Upper lobe of left lung (tissue), 6 donors: ENCODE data around the gene TUT7. TPM values are rescaled to one million over a fixed set of nuclear protein-coding genes. Genes with fewer than 3 reads are reported as not detected.

Source experiments
- ATAC-seq, 2 donors: fragments of 200-7000 bp; cut with Tn5 transposase; one replicate each; pipeline ENCODE4 v1.9.1; 2022; ENCODE audit warnings: mild to moderate bottlenecking in 2 of 2, moderate library complexity in 2 of 2; ENCODE audit not compliant: low FRiP score in 2 of 2
- DNase-seq, 2 donors: peaks; one replicate each; pipeline ENCODE4 v3.0.0-alpha.2; 2019 to 2020
- H3K27ac ChIP-seq, 4 donors: fragments of 200-600 bp; sonication (generic); one replicate each; pipeline ENCODE4 v1.5.1; 2016 to 2019
- H3K27me3 ChIP-seq, 4 donors: fragments of 200-600 bp; sonication (generic); one replicate each; pipeline ENCODE4 v1.5.1; 2017 to 2019
- H3K36me3 ChIP-seq, 4 donors: fragments of 200-600 bp; sonication (generic); one replicate each; pipeline ENCODE4 v1.5.1; 2016 to 2019
- H3K4me1 ChIP-seq, 4 donors: fragments of 200-600 bp; sonication (generic); one replicate each; pipeline ENCODE4 v1.5.1; 2018 to 2019
- H3K4me3 ChIP-seq, 4 donors: fragments of 200-600 bp; sonication (generic); one replicate each; pipeline ENCODE4 v1.5.1; 2017 to 2019; ENCODE audit warnings: mild to moderate bottlenecking in 2 of 4, moderate library complexity in 1 of 4
- H3K9me3 ChIP-seq, 4 donors: fragments of 200-600 bp; sonication (generic); one replicate each; pipeline ENCODE4 v1.5.1; 2018 to 2019
- CTCF ChIP-seq, 6 experiments: fragments of 450-650 bp in 4 of 6; fragments of 200-600 bp in 2 of 6; sonication (generic) in 2 of 6; IDR thresholded peaks; one replicate each; pipeline ENCODE4 v1.5.1; 2016 to 2019; ENCODE audit warnings: antibody characterized with exemption in 6 of 6
- EP300 ChIP-seq, 4 donors: sonication (generic); formaldehyde crosslinking; IDR thresholded peaks; one replicate each; pipeline ENCODE4 v1.5.1; 2017; ENCODE audit warnings: antibody characterized with exemption in 4 of 4, control low read depth in 2 of 4
- POLR2A ChIP-seq, 4 donors: fragments of 450-650 bp; IDR thresholded peaks; one replicate each; pipeline ENCODE4 v1.5.1; 2016 to 2017; ENCODE audit warnings: antibody characterized with exemption in 4 of 4, mild to moderate bottlenecking in 2 of 4
- POLR2AphosphoS5 ChIP-seq, 2 donors: sonication (generic); formaldehyde crosslinking; IDR thresholded peaks; one replicate each; pipeline ENCODE4 v1.5.1; 2017; ENCODE audit warnings: antibody characterized with exemption in 2 of 2
- WGBS, 2 donors: methylation state at CpG; one replicate each; pipeline ENCODE4 v1.1.5; 2017 to 2018; 5-methylcytosine and 5-hydroxymethylcytosine counted together
- total RNA-seq, 6 donors: library from RNA; depleted of rRNA in 4 of 6; stranded (reverse); fragments of >200 nt in 4 of 6; gene quantifications; one replicate each; pipeline versions ENCODE4 v1.1.0 to v1.2.1, GENCODE V29; 2016 to 2021
- donor health status: DM: no; HTN: no; CAD: no; lungs with moderate emphysema.
- donor health status: DM: no; HTN: yes; CAD: no; lungs with severe emphysema.

The TUT7 gene
- total RNA-seq, 6 donors from 2014 or later = 28.6 to 159 (median 47.3) TPM

- Histone ChIP-seq H3K4me1 (no peaks in the 10 kb centered on the region), H3K27me3 (no peaks in the 10 kb centered on the region), H3K36me3 (no peaks in the 10 kb centered on the region), H3K9me3 (peaks cover 0 to 13% (median 2%) of the 10 kb centered on the region in 4 donors), H3K27ac (no peak overlapping the region), H3K4me3 (no peak overlapping the region)
- whole genome bisulfite sequencing, 2 donors = 73 to 77% methylated on average over 3 of the region's 3 CpGs
- no peak for DNase-seq
- TF ChIP-seq POLR2AphosphoS5 (IDR thresholded peaks at IDR 0.05) = no peak
- TF ChIP-seq CTCF (IDR thresholded peaks at IDR 0.05) = no peak
- no peak for TF ChIP-seq EP300 (IDR thresholded peaks at IDR 0.05)
- TF ChIP-seq POLR2A (IDR thresholded peaks at IDR 0.05) = no peak
- no peak for ATAC-seq
Observed at GRCh38 chr9:86256653-86257052, 97.6 kb downstream of the TUT7 start.

DNA sequence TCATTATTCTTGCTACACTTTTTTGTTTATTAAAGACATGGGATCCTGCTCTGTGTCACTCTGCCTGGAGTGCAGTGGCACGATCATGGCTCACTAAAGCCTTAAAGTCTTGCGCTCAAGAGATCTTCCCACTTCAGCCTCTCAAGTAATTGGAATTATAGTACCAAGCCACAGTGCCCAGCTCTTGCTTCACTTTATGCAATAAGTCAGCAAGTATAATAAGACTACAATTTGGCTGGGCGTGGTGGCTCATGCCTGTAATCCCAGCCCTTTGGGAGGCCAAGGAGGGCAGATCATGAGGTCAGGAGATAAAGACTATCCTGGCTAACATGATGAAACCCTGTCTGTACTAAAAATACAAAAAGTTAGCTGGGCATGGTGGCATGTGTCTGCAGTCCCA lies 100.6 kb downstream of the TUT7 start:
- Histone ChIP-seq H3K27ac (no peak overlapping the region), H3K27me3 (no peaks in the 10 kb centered on the region), H3K4me3 (no peak overlapping the region), H3K9me3 (peaks cover 0 to 13% (median 2%) of the 10 kb centered on the region in 4 donors), H3K36me3 (no peaks in the 10 kb centered on the region), H3K4me1 (no peaks in the 10 kb centered on the region)
- WGBS, 2 donors = 94 to 97% methylated on average over 3 of the region's 3 CpGs
- TF ChIP-seq CTCF (IDR thresholded peaks at IDR 0.05) (no peak), POLR2A (IDR thresholded peaks at IDR 0.05) (no peak), POLR2AphosphoS5 (IDR thresholded peaks at IDR 0.05) (no peak), EP300 (IDR thresholded peaks at IDR 0.05) (no peak)
- DNase-seq (no peak), ATAC-seq (no peak)

DNA sequence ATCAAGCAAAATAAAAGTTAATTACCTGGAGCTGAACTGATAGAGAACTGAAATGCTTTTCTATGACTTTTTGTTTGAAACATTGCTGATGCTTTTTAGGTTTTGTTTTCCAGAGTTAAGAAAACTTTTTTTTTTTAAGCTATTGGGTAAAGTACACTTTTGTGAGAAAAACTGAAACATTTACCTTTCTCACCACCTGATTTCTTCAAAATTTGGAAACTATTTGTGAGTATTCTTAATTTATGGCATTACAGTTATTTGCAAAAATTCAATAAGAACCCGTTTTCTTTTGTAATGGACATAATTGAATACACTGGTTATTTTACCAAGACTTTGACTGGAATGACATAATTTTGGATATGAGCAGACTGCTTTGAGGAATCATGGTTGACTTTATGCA lies 101.3 kb downstream of the TUT7 start:
- Histone ChIP-seq H3K4me1 (no peaks in the 10 kb centered on the region), H3K4me3 (no peak overlapping the region), H3K27me3 (no peaks in the 10 kb centered on the region), H3K36me3 (no peaks in the 10 kb centered on the region), H3K9me3 (peaks cover 0 to 13% (median 2%) of the 10 kb centered on the region in 4 donors), H3K27ac (no peak overlapping the region)
- TF ChIP-seq CTCF (IDR thresholded peaks at IDR 0.05) = no peak
- TF ChIP-seq EP300 (IDR thresholded peaks at IDR 0.05) = no peak
- no peak for TF ChIP-seq POLR2AphosphoS5 (IDR thresholded peaks at IDR 0.05)
- no peak for TF ChIP-seq POLR2A (IDR thresholded peaks at IDR 0.05)
- WGBS, 2 donors = 94 to 100% methylated on average over 1 of the region's 1 CpG
- DNase-seq (no peak), ATAC-seq (no peak)

GRCh38 chr9:86250123-86250522 lies 104.1 kb downstream of the TUT7 start:
- Histone ChIP-seq H3K27me3 (no peaks in the 10 kb centered on the region), H3K9me3 (peaks cover 0 to 13% (median 2%) of the 10 kb centered on the region in 4 donors), H3K4me3 (no peak overlapping the region), H3K36me3 (no peaks in the 10 kb centered on the region), H3K4me1 (no peaks in the 10 kb centered on the region), H3K27ac (no peak overlapping the region)
- no peak for DNase-seq
- TF ChIP-seq CTCF (IDR thresholded peaks at IDR 0.05) = no peak
- no peak for TF ChIP-seq POLR2A (IDR thresholded peaks at IDR 0.05)
- no peak for TF ChIP-seq EP300 (IDR thresholded peaks at IDR 0.05)
- no peak for TF ChIP-seq POLR2AphosphoS5 (IDR thresholded peaks at IDR 0.05)
- no peak for ATAC-seq

DNA sequence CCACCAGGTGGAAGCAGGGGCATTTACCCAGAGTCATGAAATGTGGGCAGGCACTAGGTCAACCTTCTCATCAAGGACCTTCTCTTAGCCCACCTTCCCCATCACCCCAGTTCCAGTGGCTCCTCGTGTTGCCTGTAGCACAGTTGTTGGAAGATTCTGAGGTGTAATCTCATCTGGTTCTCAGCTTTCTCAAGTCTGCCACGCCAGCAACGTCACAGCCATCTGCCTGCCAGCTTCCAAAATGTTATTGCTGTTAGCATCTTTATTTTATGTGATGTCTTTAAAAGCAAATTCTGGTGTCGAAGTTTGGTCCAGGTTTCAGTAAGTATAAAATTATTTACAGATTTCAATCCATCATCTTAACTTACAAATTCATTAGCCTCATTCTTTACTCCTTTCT lies 105.5 kb downstream of the TUT7 start:
- H3K27ac ChIP-seq = no peak overlapping the region
- ATAC-seq (no peak), DNase-seq (no peak)
- no peaks in the 10 kb centered on the region for H3K27me3 ChIP-seq
- peaks cover 0 to 13% (median 2%) of the 10 kb centered on the region in 4 donors for H3K9me3 ChIP-seq
- H3K4me1 ChIP-seq = no peaks in the 10 kb centered on the region
- no peaks in the 10 kb centered on the region for H3K36me3 ChIP-seq
- H3K4me3 ChIP-seq = no peak overlapping the region
- TF ChIP-seq EP300 (IDR thresholded peaks at IDR 0.05) (no peak), CTCF (IDR thresholded peaks at IDR 0.05) (no peak), POLR2A (IDR thresholded peaks at IDR 0.05) (no peak)
- 83 to 85% methylated on average over 4 of the region's 4 CpGs for WGBS, 2 donors
